Mammary epithelial cell (primary cell): ENCODE measurements around the gene LAT.

ENCODE experiments used
- EZH2 ChIP-seq: IDR thresholded peaks from 2 replicates; pipeline ENCODE4 v1.6.1; 2012; ENCODE audit warnings: low read length, inconsistent platforms, borderline replicate concordance
- TF ChIP-seq, protein P1 (sequence below), 2 donors: IDR thresholded peaks in 1 of 2; conservative IDR thresholded peaks in 1 of 2; 2 replicates each; pipeline ENCODE4 v1.5.1; 2011 to 2012; ENCODE audit warnings: inconsistent platforms in 2 of 2, low read length in 2 of 2, mild to moderate bottlenecking in 2 of 2, control low read depth in 1 of 2, low read depth in 1 of 2; ENCODE audit not compliant: insufficient read depth in 1 of 2; ENCODE audit errors: extremely low read depth in 1 of 2

DNA sequence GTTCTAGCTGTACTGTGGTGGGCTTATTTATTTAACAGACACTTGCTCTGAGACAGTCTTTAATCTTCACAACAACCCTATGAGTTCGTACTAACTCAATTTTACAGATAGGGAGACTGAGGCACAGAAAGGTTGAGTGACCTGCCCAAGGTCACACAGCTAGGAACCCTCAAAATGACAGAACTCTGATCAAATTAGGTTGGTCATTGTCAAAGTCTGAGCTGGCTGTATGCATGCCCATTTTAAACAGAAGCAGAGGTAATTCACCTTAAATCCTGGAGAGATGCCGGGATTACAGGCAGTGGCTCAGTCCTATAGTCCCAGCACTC lies 24.9 kb downstream of the LAT start:
- TF ChIP-seq, protein P1, sequence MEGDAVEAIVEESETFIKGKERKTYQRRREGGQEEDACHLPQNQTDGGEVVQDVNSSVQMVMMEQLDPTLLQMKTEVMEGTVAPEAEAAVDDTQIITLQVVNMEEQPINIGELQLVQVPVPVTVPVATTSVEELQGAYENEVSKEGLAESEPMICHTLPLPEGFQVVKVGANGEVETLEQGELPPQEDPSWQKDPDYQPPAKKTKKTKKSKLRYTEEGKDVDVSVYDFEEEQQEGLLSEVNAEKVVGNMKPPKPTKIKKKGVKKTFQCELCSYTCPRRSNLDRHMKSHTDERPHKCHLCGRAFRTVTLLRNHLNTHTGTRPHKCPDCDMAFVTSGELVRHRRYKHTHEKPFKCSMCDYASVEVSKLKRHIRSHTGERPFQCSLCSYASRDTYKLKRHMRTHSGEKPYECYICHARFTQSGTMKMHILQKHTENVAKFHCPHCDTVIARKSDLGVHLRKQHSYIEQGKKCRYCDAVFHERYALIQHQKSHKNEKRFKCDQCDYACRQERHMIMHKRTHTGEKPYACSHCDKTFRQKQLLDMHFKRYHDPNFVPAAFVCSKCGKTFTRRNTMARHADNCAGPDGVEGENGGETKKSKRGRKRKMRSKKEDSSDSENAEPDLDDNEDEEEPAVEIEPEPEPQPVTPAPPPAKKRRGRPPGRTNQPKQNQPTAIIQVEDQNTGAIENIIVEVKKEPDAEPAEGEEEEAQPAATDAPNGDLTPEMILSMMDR (conservative IDR thresholded peaks at IDR 0.05 in 1 of 2, IDR thresholded peaks at IDR 0.05 in 1 of 2; ENCODE audit: extremely low read depth in 1 of 2, insufficient read depth in 1 of 2, low read depth in 1 of 2, low read length in 2 of 2) = no peak
- no peak for TF ChIP-seq EZH2
